ENCODE results near the gene ANTXR2.

DNA sequence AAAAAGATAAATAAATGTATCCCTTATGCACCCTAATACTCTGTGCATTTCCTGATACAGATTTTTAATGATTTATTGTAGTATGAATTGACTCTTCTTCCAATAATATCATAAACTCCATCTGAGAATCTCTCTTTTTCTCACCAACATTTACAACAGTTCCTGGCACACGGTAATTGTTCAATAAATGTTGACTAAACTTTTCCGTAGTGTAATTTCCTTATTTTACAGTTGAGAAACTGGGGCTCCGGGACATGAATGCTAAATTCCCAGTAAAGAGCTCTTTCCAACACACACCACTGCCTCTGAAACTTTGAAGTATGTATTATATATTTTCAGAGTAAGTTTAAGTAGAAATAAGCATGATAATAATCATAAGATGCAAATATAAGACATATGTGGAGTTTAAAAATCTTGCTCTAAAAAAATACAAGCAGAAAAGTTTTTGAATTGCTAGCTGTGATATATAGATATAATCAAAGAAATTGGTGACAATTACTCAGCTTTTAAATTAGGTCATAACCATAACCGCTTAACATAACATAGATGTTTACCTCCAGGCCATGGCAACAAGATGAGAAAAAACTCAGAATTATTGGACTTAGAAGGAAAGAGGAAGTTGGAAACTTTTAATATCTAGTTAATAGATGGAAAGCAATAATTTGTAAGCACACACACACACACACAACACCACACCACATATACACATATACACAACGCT is 28.2 kb upstream of the ANTXR2 start:
- TF ChIP-seq, protein P1, sequence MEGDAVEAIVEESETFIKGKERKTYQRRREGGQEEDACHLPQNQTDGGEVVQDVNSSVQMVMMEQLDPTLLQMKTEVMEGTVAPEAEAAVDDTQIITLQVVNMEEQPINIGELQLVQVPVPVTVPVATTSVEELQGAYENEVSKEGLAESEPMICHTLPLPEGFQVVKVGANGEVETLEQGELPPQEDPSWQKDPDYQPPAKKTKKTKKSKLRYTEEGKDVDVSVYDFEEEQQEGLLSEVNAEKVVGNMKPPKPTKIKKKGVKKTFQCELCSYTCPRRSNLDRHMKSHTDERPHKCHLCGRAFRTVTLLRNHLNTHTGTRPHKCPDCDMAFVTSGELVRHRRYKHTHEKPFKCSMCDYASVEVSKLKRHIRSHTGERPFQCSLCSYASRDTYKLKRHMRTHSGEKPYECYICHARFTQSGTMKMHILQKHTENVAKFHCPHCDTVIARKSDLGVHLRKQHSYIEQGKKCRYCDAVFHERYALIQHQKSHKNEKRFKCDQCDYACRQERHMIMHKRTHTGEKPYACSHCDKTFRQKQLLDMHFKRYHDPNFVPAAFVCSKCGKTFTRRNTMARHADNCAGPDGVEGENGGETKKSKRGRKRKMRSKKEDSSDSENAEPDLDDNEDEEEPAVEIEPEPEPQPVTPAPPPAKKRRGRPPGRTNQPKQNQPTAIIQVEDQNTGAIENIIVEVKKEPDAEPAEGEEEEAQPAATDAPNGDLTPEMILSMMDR (conservative IDR thresholded peaks at IDR 0.05; ENCODE audit: low read length) = no peak
- TF ChIP-seq EZH2phosphoT487 (IDR thresholded peaks at IDR 0.05; ENCODE audit: borderline replicate concordance, low read depth, low read length) = no peak
